Medulla oblongata (tissue), 1 donor: ENCODE data around the gene ZNF682.
"Not testable (repeated sequence)": the region's sequence is repeated elsewhere in the genome, so short reads cannot be mapped to it uniquely, and the experiment has no call there.

Experiments
- DNase-seq: peaks from one replicate; pipeline ENCODE4 v3.0.0-alpha.2; 2015; ENCODE audit errors: extremely low spot score

Gene ZNF682

DNA sequence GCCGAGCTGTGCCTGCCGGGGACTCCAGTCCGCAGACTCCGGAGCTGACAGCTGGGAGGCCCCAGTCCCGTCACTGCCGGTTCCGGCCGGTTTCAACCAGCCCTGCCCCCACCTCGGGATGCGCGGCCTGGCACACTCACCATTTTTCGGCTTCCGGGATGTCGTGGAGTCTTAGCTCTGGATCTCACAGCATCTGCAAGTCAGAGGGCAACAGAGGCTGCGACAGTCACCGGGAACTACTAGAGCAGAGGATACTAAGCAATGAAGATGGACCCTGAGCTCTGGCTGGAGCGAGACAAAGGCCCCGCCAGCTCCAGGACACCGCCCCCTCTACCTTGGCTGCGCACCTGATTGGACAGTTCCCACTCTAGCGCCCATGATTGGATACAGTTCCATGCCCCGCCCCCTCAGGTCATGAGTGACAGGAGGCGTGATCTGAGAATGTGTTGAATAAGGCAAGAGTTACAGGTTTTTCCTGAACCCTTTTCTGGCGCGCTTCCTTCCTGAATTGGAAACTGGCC lies at the start of gene ZNF682:
Gene ZNF682 (minus strand): TSS at position 303 of the 521 bp plus-strand sequence. CDS start 160 bp downstream, at position 143.
- peak; percentile 99 for DNase-seq

DNA sequence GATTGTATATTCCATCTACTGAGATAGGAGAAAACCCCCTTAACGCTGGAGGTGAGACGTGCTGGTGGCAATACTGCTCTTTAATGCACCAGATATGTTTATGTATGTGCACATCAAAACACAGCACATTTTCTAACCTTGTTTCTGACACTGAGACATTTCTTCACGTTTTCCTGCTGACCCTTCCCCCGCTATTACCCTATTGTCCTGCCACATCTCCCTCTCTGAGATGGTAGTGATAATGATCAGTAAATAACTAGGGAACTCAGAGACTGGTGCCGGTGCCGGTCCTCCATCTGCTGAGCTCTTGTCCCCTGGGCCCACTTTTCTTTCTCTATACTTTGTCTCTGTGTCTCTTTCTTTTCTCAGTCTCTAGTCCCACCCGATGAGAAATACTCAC lies 43.6 kb upstream of the ZNF682 start:
- not testable (repeated sequence) for DNase-seq

DNA sequence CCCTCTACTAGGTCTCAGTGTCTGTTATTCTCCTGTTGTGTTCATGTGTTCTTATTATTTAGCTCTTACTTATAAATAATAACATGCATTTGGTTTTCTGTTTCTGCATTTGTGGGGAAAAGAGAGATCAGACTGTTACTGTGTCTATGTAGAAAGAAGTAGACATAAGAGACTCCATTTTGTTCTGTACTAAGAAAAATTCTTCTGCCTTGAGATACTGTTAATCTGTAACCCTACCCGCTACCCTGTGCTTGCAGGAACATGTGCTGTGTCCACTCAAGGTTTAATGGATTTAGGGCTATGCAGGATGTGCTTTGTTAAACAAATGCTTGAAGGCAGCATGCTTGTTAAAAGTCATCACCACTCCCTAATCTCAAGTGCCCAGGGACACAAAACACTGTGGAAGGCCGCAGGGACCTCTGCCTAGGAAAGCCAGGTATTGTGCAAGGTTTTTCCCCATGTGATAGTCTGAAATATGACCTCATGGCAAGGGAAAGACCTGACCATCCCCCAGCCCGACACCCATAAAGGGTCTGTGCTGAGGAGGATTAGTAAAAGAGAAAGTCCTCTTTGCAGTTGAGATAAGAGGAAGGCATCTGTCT lies 43.0 kb upstream of the ZNF682 start:
- DNase-seq: not testable (repeated sequence)

DNA sequence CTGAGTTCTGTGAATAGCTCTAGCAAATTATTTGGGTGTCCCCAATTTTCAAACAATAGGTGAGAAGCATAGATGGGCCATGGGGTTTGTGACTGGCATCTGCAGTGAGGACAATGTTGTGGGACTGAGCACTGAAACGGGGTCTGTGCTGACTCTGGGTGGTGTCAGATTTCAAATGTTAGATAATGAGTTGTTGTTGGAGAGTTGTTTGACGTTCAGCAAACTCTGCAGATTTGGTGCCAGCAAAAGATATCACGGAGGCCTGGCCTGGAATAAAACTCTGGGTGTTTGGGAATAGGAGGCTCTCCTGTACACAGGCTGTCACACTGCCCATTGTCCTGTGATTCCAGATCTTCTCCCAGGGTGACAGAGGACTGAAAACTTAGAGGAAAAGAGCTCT lies 41.4 kb upstream of the ZNF682 start:
- DNase-seq: no peak

- no peak for DNase-seq
Measured at GRCh38 chr19:20079476-20079875, 40.2 kb upstream of the ZNF682 start.

GRCh38 chr19:20078581-20079031 lies 39.3 kb upstream of the ZNF682 start:
- peak; percentile 14 for DNase-seq

- DNase-seq: peak; percentile 99
Measured at GRCh38 chr19:20077791-20078463, 38.6 kb upstream of the ZNF682 start, which contains the start of gene ZNF90. ZNF90 (plus strand) TSS chr19:20078000; CDS start chr19:20078133, 133 bp downstream.

DNA sequence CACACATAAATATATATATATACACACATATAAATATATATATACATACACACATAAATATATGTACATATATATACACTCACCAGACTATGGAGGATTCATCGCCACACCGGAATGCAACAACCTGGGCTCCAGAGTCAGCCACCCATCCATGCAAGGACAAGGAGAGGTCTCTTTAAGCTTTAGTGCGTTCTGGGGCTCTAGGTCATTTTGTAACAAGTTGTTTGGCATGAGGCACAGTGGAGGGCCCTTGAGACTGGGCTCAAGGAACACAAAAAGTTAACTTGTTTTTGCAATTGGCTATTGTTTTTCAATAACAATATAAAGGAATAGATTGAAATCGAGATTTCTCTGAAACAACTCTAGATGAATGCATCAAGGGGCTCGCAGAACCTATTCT lies 33.6 kb upstream of the ZNF682 start:
- no peak for DNase-seq

DNA sequence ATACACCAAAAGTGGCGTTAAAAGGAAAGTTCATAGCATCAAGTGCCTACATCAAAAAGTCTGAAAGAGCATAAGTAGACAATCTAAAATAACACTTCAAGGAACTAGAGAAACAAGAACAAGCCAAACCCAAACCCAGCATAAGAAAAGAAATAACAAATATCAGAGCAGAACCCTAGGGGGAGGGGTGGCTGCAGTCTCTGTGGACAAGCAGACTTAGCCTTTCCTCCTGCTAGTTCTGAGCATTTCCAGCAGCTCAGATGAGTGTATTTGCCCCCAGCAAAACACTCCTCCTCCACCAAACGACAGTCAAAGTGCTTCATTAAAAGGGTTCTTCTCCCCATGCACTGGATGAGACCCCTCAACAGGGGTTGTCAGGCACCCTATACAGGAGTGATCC lies 31.4 kb upstream of the ZNF682 start:
- no peak for DNase-seq

DNA sequence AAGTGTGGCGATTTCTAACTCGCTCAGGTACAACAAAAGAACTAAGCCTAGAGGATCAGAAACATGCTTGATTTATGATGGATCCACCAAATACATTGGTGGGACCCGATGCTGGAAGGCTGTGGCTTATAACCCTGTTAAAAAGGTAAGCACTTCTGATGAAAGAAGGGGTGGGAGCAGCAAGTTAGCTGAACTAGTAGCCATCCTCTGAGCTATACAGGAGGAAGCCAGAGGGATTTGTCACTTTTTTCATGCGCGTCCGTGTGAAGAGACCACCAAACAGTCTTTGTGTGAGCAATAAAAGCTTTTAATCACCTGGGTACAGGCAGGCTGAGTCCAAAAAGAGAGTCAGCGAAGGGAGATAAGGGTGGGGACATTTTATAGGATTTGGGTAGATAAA lies 29.3 kb upstream of the ZNF682 start:
- not testable (repeated sequence) for DNase-seq

- DNase-seq: no peak
Measured at GRCh38 chr19:20067943-20068342, 28.6 kb upstream of the ZNF682 start.

DNA sequence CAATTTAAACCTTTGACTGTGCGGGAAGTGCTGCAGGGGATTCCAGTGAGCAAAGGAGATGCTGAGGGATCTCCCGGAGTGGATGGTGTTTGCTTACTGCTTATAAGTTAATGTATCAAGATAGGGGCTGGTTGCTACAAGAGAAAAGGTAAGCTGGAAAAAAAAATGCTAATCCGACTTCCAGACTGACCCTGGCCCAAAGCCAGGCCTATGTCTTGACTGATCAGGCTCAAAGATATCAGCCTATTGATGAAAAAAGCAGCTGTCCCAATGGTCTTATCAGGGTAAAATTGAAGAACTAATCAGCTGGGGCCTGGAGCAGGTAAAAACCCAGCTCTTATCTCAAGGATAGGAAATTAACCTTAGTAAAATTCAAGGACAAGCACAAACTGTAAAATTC lies 27.6 kb upstream of the ZNF682 start:
- DNase-seq: no peak

GRCh38 chr19:20060282-20060681 lies 21.0 kb upstream of the ZNF682 start:
- DNase-seq: no peak

GRCh38 chr19:20058738-20059137 lies 19.4 kb upstream of the ZNF682 start:
- DNase-seq: not testable (repeated sequence)

GRCh38 chr19:20051841-20052768 lies 12.8 kb upstream of the ZNF682 start:
- peak; percentile 99 for DNase-seq

GRCh38 chr19:20045742-20046141 lies 6.4 kb upstream of the ZNF682 start:
- not testable (repeated sequence) for DNase-seq

- DNase-seq: no peak
Measured at GRCh38 chr19:20044663-20045062, 5.4 kb upstream of the ZNF682 start.

- DNase-seq: peak; percentile 9
Measured at GRCh38 chr19:20038358-20039202, 725 bp downstream of the ZNF682 start.

DNA sequence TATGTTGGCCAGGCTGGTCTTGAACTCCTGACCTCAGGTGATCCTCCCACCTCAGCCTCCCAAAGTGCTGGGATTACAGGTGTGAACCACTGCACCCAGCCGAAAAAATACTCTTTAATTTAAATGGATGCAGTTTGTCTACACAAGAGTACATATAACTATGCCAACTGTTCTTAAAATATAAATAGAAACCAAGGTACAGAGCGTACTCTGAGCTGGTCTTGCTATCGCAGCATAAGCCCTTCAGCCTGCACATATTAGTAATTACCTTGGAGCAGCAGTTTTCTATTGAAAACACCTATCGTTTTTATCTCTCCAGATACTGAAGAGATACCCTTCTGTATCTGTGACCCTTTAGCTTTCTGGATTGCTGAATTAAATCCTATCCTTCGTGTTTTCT lies 3.4 kb downstream of the ZNF682 start:
- DNase-seq: no peak

DNA sequence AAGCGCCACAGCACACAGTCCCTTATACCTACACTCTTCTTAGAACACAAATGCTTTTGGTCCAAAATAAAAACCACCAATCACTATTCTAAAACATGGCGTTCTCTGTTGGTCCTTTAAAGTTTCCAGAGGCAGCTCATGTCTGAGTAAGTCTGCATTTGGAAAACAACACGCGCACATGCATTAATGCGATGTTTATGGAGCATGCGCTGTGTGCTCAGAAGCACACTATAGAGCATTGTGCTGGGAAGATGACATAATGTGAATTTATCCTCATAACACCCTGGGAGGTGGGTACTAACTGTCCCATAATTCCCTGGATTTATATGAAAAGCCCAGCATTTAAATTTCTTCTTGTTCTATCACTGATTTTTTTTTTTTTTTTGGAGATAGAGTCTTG lies 10.7 kb downstream of the ZNF682 start:
- DNase-seq: peak; percentile 8

GRCh38 chr19:20005741-20006140 lies 33.6 kb downstream of the ZNF682 start:
- DNase-seq: no peak
